Loucy (cell line): ENCODE measurements around the gene MAP4K5.
"Not testable (repeated sequence)": the region's sequence is repeated elsewhere in the genome, so short reads cannot be mapped to it uniquely, and the experiment has no call there.

Experiments
- H2AFZ ChIP-seq: fragments of 200-600 bp; sonication (generic); 2 replicates; pipeline ENCODE4 v1.6.0; 2016; ENCODE audit warnings: antibody characterized with exemption, mild to moderate bottlenecking, low read length, moderate library complexity
- H3F3A ChIP-seq: fragments of 200-600 bp; 2 replicates; pipeline ENCODE4 v1.6.0; 2016; ENCODE audit warnings: antibody characterized with exemption, low read depth, mild to moderate bottlenecking
- H3K27me3 ChIP-seq: fragments of 200-600 bp; sonication (generic); 2 replicates; pipeline ENCODE4 v1.6.1; 2014; ENCODE audit warnings: low read length, mild to moderate bottlenecking; ENCODE audit not compliant: insufficient read depth, poor library complexity, severe bottlenecking
- H3K36me3 ChIP-seq: fragments of 200-600 bp; sonication (generic); 2 replicates; pipeline ENCODE4 v1.6.1; 2016; ENCODE audit warnings: low read length; ENCODE audit not compliant: insufficient read depth
- H3K4me1 ChIP-seq: fragments of 200-600 bp; sonication (generic); 2 replicates; pipeline ENCODE4 v1.5.1; 2014; ENCODE audit warnings: low read length, mild to moderate bottlenecking; ENCODE audit not compliant: insufficient read depth, poor library complexity, severe bottlenecking
- H3K4me2 ChIP-seq: fragments of 200-600 bp; sonication (generic); 2 replicates; pipeline ENCODE4 v1.6.0; 2014; ENCODE audit warnings: antibody characterized with exemption, low read length, low read depth, mild to moderate bottlenecking; ENCODE audit not compliant: poor library complexity, severe bottlenecking
- H3K4me3 ChIP-seq: fragments of 200-600 bp; sonication (generic); 2 replicates; pipeline ENCODE4 v1.5.1; 2014; ENCODE audit warnings: low read length, mild to moderate bottlenecking, mixed read lengths; ENCODE audit not compliant: poor library complexity, severe bottlenecking
- H3K79me2 ChIP-seq: fragments of 200-600 bp; sonication (generic); 2 replicates; pipeline ENCODE4 v1.6.1; 2014; ENCODE audit warnings: low read length; ENCODE audit not compliant: insufficient read depth
- H3K9ac ChIP-seq: fragments of 200-600 bp; sonication (generic); 2 replicates; pipeline ENCODE4 v1.6.0; 2014; ENCODE audit warnings: mild to moderate bottlenecking, low read depth, low read length, moderate library complexity; ENCODE audit not compliant: poor library complexity, severe bottlenecking
- H3K9me2 ChIP-seq: fragments of 200-600 bp; sonication (generic); replicated peaks from 2 replicates; pipeline ENCODE4 v1.6.1; 2016; ENCODE audit warnings: low read depth, low read length, mixed read lengths
- H3K9me3 ChIP-seq: fragments of 200-600 bp; sonication (generic); 2 replicates; pipeline ENCODE4 v1.6.1; 2014; ENCODE audit warnings: mild to moderate bottlenecking, antibody characterized with exemption, low read length, low read depth; ENCODE audit not compliant: insufficient read depth
- H4K20me1 ChIP-seq: fragments of 200-600 bp; sonication (generic); 2 replicates; pipeline ENCODE4 v1.6.0; 2014; ENCODE audit warnings: antibody characterized with exemption, low read length, mild to moderate bottlenecking; ENCODE audit not compliant: insufficient read depth, poor library complexity, severe bottlenecking
- EZH2phosphoT487 ChIP-seq: fragments of 200-600 bp; IDR thresholded peaks from 2 replicates; pipeline ENCODE4 v1.6.1; 2018; ENCODE audit warnings: antibody characterized with exemption, mild to moderate bottlenecking, moderate library complexity, borderline replicate concordance
- TF ChIP-seq, protein P1 (sequence below): fragments of 200-600 bp; sonication (generic); conservative IDR thresholded peaks from 2 replicates; pipeline ENCODE4 v1.5.1; 2014; ENCODE audit warnings: mild to moderate bottlenecking, antibody characterized with exemption, low read length

MAP4K5 gene

DNA sequence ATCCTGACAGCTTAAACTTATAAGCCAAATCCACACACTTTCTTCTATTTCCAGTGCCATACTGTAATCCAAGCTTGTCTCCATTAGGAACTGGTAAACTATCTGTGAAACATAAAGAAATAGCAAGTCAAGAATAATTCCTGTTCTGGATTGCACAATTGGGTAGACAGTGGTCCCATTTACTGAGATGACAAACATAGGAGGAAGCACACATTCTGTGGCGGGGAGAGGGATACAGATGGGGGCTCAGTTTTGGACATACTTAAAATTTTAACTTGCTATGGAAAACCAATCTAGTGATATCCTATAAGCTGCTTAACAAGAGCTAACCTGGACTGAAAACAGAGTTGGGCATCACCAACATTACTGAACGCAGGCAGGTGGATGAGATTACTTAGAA, 16.3 kb downstream of the MAP4K5 start:
- Histone ChIP-seq H3K9me3 (no peaks in the 10 kb centered on the region), H3K4me3 (no peak overlapping the region), H3K9me2 (no peaks in the 10 kb centered on the region), H3K79me2 (peaks cover 92% of the 10 kb centered on the region), H2AFZ (no peak overlapping the region), H3K9ac (no peak overlapping the region), H3K4me1 (no peaks in the 10 kb centered on the region), H3F3A (no peaks in the 10 kb centered on the region), H4K20me1 (peaks cover 25% of the 10 kb centered on the region), H3K4me2 (no peak overlapping the region), H3K27me3 (no peaks in the 10 kb centered on the region), H3K36me3 (peaks cover 6% of the 10 kb centered on the region; the same call in 1 of the 2 replicates)
- TF ChIP-seq, protein P1, sequence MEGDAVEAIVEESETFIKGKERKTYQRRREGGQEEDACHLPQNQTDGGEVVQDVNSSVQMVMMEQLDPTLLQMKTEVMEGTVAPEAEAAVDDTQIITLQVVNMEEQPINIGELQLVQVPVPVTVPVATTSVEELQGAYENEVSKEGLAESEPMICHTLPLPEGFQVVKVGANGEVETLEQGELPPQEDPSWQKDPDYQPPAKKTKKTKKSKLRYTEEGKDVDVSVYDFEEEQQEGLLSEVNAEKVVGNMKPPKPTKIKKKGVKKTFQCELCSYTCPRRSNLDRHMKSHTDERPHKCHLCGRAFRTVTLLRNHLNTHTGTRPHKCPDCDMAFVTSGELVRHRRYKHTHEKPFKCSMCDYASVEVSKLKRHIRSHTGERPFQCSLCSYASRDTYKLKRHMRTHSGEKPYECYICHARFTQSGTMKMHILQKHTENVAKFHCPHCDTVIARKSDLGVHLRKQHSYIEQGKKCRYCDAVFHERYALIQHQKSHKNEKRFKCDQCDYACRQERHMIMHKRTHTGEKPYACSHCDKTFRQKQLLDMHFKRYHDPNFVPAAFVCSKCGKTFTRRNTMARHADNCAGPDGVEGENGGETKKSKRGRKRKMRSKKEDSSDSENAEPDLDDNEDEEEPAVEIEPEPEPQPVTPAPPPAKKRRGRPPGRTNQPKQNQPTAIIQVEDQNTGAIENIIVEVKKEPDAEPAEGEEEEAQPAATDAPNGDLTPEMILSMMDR, result no peak
- TF ChIP-seq EZH2phosphoT487, result no peak

DNA sequence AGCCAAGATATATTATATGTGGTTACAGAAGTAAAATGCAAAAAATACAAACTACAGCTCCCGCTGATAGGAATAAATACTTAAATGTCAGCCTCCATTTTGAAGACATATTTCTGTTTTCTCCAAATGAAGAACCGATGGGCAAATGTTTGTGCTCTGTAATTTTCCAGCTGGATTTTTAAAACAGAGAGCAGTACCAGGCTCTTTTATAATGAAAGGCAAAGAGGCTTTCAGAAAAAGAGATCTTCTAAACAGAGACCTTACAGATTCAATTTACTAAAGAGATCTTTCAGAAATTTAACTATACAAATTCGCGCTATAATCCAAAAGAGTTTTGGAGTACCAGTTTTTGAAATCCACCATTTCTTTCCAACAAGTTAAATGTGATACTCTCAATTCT, 19.9 kb downstream of the MAP4K5 start:
- no peak overlapping the region for H3K4me3 ChIP-seq
- no peak for TF ChIP-seq EZH2phosphoT487
- TF ChIP-seq, protein P1, result no peak
- no peaks in the 10 kb centered on the region for H3K9me2 ChIP-seq
- H3K4me1 ChIP-seq, result no peaks in the 10 kb centered on the region
- H4K20me1 ChIP-seq, result peaks cover 24% of the 10 kb centered on the region
- H3K9ac ChIP-seq, result no peak overlapping the region
- H3K9me3 ChIP-seq, result no peaks in the 10 kb centered on the region
- no peak overlapping the region for H3K4me2 ChIP-seq
- no peaks in the 10 kb centered on the region for H3K27me3 ChIP-seq
- H3K79me2 ChIP-seq, result peaks cover 84% of the 10 kb centered on the region
- H3K36me3 ChIP-seq, result no peaks in the 10 kb centered on the region
- H3F3A ChIP-seq, result no peaks in the 10 kb centered on the region
- H2AFZ ChIP-seq, result no peak overlapping the region

DNA sequence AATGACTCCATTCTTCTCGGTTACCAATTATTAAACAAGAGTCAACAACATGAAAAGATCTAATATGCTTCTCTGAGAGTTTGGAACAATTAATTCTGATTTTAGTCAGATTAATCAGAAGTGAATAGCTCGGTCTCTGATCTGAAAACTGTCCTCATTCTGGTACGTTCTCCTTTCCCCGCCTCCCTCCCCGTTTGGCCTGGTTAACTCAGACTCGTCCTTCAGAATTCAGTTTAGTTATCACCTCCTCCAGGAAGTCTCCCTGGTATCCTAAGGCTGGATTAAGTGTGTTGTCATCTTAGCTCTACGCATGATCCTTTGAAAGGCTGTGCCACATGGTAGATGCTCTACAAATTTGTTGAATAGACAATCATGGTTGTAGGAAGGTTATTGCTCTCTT, 22.2 kb downstream of the MAP4K5 start:
- peaks cover 79% of the 10 kb centered on the region for H3K79me2 ChIP-seq
- H3K36me3 ChIP-seq, result no peaks in the 10 kb centered on the region
- H3K4me3 ChIP-seq, result no peak overlapping the region
- H3K9ac ChIP-seq, result no peak overlapping the region
- H3K9me2 ChIP-seq, result no peaks in the 10 kb centered on the region
- TF ChIP-seq, protein P1, result no peak
- TF ChIP-seq EZH2phosphoT487, result no peak
- no peak overlapping the region for H2AFZ ChIP-seq
- peaks cover 24% of the 10 kb centered on the region for H4K20me1 ChIP-seq
- no peaks in the 10 kb centered on the region for H3K27me3 ChIP-seq
- no peaks in the 10 kb centered on the region for H3K4me1 ChIP-seq
- H3K9me3 ChIP-seq, result no peaks in the 10 kb centered on the region
- no peak overlapping the region for H3K4me2 ChIP-seq
- no peaks in the 10 kb centered on the region for H3F3A ChIP-seq

DNA sequence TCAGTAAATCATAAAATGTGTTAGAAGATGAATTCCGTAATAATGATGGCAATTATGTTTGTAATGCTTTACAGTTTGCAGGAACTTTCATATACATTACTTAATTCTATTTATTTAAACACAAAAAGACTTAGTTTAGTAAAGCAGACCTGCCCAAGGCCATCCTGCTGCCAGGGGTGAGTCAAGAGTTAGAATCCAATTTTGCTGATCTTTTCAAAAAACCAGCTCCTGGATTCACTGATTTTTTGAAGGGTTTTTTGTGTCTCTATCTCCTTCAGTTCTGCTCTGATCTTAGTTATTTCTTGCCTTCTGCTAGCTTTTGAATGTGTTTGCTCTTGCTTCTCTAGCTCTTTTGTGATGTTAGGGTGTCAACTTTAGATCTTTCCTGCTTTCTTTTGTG, 25.3 kb downstream of the MAP4K5 start:
- not testable (repeated sequence) for H3K9me3 ChIP-seq, H3K9me2 ChIP-seq, H3K4me2 ChIP-seq, H3K9ac ChIP-seq, H3K4me3 ChIP-seq, H2AFZ ChIP-seq, H3F3A ChIP-seq, H3K4me1 ChIP-seq, H3K27me3 ChIP-seq
- Histone ChIP-seq H3K79me2 (peaks cover 56% of the 10 kb centered on the region), H3K36me3 (peaks cover 22% of the 10 kb centered on the region; the same call in 1 of the 2 replicates), H4K20me1 (peaks cover 12% of the 10 kb centered on the region)
